ENCODE data around the gene MAGI2. TPM values are rescaled to one million over a fixed set of nuclear protein-coding genes. Genes with fewer than 3 reads are reported as not detected.
"Not testable (repeated sequence)": the region's sequence is repeated elsewhere in the genome, so short reads cannot be mapped to it uniquely, and the experiment has no call there.

MAGI2 gene
- total RNA-seq, 1 donor from 2014 or later = 0.10 TPM

DNA sequence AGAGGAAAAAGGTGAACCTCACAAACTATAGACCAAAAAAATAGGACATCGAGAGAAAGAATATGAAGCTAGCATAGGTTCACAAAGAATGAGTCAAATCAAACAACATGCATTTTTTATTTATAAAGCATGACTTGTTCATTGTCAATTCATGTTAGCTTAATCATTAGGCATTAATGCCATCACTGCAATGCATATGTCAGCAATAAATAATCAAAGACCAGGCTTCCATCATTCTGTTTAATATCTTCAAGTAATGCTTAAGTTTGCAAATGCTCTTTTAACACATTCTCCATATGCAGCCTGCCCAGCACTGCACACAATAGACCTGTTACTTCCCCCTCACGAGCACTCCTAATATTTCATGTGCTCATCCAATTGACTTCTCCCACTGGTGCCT, 8.9 kb upstream of the MAGI2 start:
- intact Hi-C loops (cut with micrococcal nuclease) = no loop called here
- H3K9me3 Mint-ChIP-seq = no peaks in the 10 kb centered on the region
- no peak overlapping the region for H3K27ac Mint-ChIP-seq
- no peaks in the 10 kb centered on the region for H3K4me1 Mint-ChIP-seq (ENCODE audit: low read depth)
- DNase-seq (ENCODE audit: low spot score) = no peak
- no peak overlapping the region for H3K4me3 Mint-ChIP-seq
- no peaks in the 10 kb centered on the region for H3K36me3 Mint-ChIP-seq (ENCODE audit: low read depth)
- H3K27me3 Mint-ChIP-seq (ENCODE audit: insufficient read depth) = no peaks in the 10 kb centered on the region

DNA sequence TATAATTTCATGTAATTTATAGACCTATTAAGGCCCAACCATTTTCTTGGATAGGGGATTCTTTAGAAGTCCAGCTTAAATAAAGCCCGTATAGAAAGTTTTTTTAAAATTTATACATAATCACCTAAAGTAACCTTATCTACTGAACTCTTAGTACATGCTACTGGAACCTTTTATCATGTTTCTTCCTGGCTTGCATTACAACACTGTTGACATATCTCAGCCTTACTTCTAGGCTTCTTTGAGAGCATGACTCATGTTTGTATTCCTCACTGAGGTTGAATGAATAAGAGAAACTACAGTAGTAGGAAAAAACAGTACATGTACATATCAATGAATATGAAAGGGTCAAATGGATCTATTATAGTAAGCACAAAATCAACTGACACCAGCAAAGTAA, 8.2 kb upstream of the MAGI2 start:
- H3K4me3 Mint-ChIP-seq = no peak overlapping the region
- no peaks in the 10 kb centered on the region for H3K9me3 Mint-ChIP-seq
- H3K36me3 Mint-ChIP-seq (ENCODE audit: low read depth) = no peaks in the 10 kb centered on the region
- H3K27ac Mint-ChIP-seq = no peak overlapping the region
- intact Hi-C loops (cut with micrococcal nuclease) = no loop called here
- H3K27me3 Mint-ChIP-seq (ENCODE audit: insufficient read depth) = no peaks in the 10 kb centered on the region
- no peaks in the 10 kb centered on the region for H3K4me1 Mint-ChIP-seq (ENCODE audit: low read depth)
- no peak for DNase-seq (ENCODE audit: low spot score)

DNA sequence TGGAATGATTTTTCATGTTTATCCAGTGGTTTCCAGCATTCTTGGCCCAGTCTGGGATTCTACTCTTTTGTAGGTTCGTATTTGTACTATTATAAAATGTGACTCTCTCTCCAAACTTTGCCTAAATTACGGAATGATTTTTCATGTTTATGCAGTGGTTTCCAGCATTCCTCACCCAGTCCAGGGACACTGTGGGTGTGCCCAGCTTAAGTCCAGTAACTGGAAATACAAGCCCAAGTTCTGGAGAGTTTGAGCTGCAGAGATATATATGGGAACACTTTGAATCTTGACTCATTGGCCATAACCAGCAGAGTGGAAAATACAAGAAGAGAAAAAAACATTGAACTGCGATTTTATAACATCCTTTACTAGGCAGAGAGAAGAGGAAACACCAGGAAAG, 5.9 kb upstream of the MAGI2 start:
- H3K27me3 Mint-ChIP-seq (ENCODE audit: insufficient read depth) = peaks cover 6% of the 10 kb centered on the region
- H3K9me3 Mint-ChIP-seq = no peaks in the 10 kb centered on the region
- no peak overlapping the region for H3K4me3 Mint-ChIP-seq
- H3K4me1 Mint-ChIP-seq (ENCODE audit: low read depth) = no peaks in the 10 kb centered on the region
- no peak for DNase-seq (ENCODE audit: low spot score)
- H3K27ac Mint-ChIP-seq = no peak overlapping the region
- H3K36me3 Mint-ChIP-seq (ENCODE audit: low read depth) = no peaks in the 10 kb centered on the region
- intact Hi-C loops (cut with micrococcal nuclease) = no loop called here

DNA sequence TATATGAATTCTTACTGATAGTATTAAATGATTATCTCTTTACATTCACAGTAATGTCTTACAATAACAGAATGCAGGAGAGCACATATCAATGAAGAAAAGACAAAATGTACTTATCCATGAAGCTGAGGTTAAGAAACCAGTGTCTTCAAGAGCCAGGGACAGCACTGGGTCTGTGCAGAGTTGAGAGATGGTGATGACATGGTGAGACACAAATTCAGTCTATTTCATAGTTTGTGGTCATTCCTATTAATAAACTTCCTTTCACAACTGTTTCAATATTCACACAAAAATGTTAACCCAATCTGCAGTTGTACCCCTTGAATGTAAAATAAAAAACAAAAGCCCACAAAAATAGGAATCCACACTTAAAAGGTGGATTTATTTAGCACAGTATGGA, 5.3 kb upstream of the MAGI2 start:
- intact Hi-C loops (cut with micrococcal nuclease) = no loop called here
- H3K27me3 Mint-ChIP-seq (ENCODE audit: insufficient read depth) = peaks cover 12% of the 10 kb centered on the region
- no peaks in the 10 kb centered on the region for H3K36me3 Mint-ChIP-seq (ENCODE audit: low read depth)
- no peak overlapping the region for H3K4me3 Mint-ChIP-seq
- no peak for DNase-seq (ENCODE audit: low spot score)
- H3K9me3 Mint-ChIP-seq = no peaks in the 10 kb centered on the region
- no peaks in the 10 kb centered on the region for H3K4me1 Mint-ChIP-seq (ENCODE audit: low read depth)
- no peak overlapping the region for H3K27ac Mint-ChIP-seq

DNA sequence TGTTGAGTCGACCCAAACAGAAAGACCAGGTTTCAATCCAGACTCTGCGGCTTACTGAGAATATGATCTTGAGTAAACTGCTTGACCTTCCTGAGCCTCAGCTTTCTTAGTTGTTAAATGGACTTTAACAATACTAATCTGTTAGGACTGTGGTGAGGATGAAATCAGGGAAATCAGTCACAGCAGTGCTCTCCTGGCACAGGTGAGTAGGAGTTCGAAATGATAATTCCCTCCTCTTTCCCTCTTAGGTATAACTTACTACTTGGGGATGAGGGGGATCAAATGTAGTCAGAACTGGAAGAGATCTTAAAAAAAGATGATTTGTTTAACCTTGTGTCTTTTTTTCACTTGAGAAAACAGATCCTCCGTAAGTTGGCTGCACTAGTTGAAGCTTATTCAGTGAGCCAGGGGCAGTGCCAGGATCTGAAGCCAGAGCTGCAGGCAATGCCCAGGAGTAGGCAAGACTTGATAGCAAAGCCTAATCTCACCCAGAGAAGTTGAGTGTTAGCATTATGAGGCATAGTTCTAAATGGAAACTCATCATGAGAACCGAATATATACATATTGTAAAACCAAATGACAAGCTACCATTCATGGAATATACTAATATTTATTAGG, 1.8 kb upstream of the MAGI2 start:
- Mint-ChIP-seq H3K4me3 (no peak overlapping the region), H3K4me1 (ENCODE audit: low read depth) (no peaks in the 10 kb centered on the region), H3K27me3 (ENCODE audit: insufficient read depth) (peaks cover 38% of the 10 kb centered on the region), H3K36me3 (ENCODE audit: low read depth) (no peaks in the 10 kb centered on the region), H3K27ac (no peak overlapping the region), H3K9me3 (no peaks in the 10 kb centered on the region)
- intact Hi-C loops (cut with micrococcal nuclease) = no loop called here
- no peak for DNase-seq (ENCODE audit: low spot score)

DNA sequence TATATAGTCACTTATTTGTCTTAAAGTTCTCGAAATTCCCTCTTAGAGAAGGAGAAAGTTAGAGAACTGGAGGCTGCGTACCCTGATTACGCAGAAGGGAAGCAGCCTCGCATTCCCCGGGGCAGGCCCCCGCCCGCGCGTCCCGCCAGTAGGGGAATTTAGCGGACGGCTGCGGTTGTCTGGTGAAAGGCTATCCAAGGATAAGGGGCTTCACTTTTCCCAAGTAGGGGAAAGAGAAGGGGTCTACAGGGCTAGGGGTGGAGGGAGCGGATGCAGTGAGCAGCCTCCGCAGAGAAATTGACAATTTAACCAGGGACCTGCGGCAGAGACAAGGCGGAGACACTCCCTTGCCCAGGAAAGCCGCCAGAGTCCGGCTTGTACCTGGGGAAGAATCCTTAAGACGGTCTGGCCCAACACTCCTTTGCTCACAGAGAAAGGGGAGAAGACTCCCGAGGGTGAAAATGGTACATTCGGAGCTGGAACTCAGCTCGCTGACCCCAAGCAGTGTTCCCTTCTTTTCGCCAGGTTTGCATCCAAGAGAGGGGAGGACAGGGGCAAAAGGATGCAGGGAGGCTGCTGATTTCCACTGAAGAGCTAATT, 994 bp upstream of the MAGI2 start:
- H3K9me3 Mint-ChIP-seq = no peaks in the 10 kb centered on the region
- no peak overlapping the region for H3K27ac Mint-ChIP-seq
- no peak for DNase-seq (ENCODE audit: low spot score)
- no peaks in the 10 kb centered on the region for H3K4me1 Mint-ChIP-seq (ENCODE audit: low read depth)
- H3K4me3 Mint-ChIP-seq = no peak overlapping the region
- H3K36me3 Mint-ChIP-seq (ENCODE audit: low read depth) = no peaks in the 10 kb centered on the region
- peaks cover 38% of the 10 kb centered on the region for H3K27me3 Mint-ChIP-seq (ENCODE audit: insufficient read depth)
- intact Hi-C loops (cut with micrococcal nuclease) = no loop called here

DNA sequence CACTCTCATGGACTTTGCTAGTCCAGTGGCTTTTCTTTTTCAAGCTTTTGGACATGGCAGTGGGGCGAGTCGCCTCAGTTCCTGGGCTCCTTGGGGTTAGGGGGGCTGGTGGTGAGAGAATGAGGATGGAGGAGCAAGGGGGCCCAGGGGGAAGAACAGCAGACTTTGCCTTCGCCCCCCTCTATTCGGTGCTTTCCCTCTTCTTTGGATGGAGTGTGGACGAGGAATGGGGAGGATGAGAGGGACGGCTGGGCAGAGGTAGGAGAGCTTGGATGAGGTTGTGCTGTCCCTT, 255 bp downstream of the MAGI2 start:
- Mint-ChIP-seq H3K36me3 (ENCODE audit: low read depth) (no peaks in the 10 kb centered on the region), H3K27ac (no peak overlapping the region)

DNA sequence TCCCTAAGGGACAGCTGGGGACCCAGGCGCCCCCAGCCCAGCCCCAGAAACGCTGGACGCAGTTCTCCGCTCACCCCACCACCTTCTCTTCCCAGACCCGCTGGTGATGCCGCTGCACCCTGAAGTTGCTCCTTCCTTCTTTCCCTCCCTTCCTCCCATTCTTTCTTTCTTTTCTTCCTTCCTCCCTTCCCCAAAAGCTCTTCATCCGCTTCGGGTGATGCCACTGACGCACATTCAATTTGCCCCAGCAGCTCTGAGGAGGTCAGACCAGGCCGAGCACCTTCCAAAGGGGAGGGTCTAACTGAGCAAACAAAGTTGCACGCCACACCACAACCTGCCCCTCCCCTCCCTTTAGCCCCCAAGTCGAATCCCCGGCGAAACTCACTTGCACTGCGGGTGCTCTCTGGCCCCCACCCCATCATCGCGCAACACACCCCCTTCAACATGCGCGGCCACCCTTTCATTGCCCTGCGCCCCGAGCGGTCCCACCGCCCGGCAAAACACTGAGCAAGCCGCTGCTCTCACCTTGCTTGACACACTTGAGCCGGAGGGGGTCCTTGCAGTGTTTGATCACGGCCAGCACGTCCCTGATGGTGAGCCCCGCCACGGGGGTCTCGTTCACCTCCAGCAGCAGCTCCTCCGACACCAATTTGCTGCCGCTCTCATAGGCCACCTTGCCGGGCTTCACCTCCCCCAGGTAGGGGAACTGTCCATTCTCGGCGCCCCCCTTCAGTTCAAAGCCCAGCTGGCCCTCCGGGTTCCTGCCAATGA, 787 bp downstream of the MAGI2 start:
- Mint-ChIP-seq H3K4me1 (ENCODE audit: low read depth) (no peaks in the 10 kb centered on the region), H3K9me3 (no peaks in the 10 kb centered on the region), H3K36me3 (ENCODE audit: low read depth) (no peaks in the 10 kb centered on the region), H3K27me3 (ENCODE audit: insufficient read depth) (peaks cover 38% of the 10 kb centered on the region), H3K27ac (no peak overlapping the region), H3K4me3 (peak overlapping the region; percentile 30)
- no peak for DNase-seq (ENCODE audit: low spot score)
- intact Hi-C loops (cut with micrococcal nuclease) = no loop called here

More for the DNA sequence above, 255 bp downstream of the MAGI2 start:
- Mint-ChIP-seq H3K9me3 (no peaks in the 10 kb centered on the region), H3K4me3 (no peak overlapping the region), H3K27me3 (ENCODE audit: insufficient read depth) (peaks cover 38% of the 10 kb centered on the region), H3K4me1 (ENCODE audit: low read depth) (no peaks in the 10 kb centered on the region)
- no peak for DNase-seq (ENCODE audit: low spot score)
- intact Hi-C loops (cut with micrococcal nuclease) = no loop called here

DNA sequence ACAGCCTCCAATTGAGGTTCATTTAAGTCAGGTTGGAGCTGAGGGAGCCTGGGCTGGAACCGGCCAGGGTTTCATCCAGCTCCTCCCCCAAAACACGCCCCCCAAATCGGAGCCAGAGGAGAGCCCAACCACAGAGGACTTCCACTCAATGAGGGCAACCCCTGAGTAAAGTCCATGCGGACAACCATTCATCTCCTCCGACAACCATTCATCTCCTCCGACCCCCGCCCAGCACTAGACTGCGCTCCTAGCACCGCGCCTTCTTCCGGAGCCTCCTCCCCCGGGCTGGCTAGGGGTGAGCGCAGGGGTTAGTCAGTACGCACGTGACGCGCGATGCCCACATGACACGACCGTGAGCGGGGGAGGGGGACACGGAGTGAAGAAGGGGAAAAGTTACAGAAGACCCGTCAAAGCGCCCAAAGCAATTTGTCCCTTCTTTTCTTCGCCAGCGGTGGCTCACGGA, 1.4 kb downstream of the MAGI2 start:
- no peak overlapping the region for H3K27ac Mint-ChIP-seq
- no peaks in the 10 kb centered on the region for H3K9me3 Mint-ChIP-seq
- H3K36me3 Mint-ChIP-seq (ENCODE audit: low read depth) = no peaks in the 10 kb centered on the region
- H3K4me3 Mint-ChIP-seq = no peak overlapping the region
- no peak for DNase-seq (ENCODE audit: low spot score)
- peaks cover 38% of the 10 kb centered on the region for H3K27me3 Mint-ChIP-seq (ENCODE audit: insufficient read depth)
- no peaks in the 10 kb centered on the region for H3K4me1 Mint-ChIP-seq (ENCODE audit: low read depth)
- intact Hi-C loops (cut with micrococcal nuclease) = no loop called here

DNA sequence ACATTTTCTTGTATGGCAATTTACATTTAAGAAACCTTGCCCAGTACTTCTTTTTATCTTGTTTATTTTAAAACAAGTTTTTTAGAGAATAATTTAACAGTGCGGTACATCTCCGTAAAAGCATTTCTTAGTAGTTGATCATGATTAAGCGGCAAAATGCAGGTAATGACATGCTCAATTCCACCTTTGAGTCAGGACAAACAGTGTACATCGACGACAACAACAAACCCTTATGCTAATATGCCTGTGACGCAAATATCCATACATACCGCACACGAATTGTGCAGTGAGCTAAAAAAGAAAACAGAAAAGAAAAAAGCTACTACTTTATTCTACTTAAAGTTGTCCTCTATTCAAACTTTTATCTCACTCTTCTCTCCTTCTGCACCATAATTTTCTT, 1.9 kb downstream of the MAGI2 start:
- Mint-ChIP-seq H3K27me3 (ENCODE audit: insufficient read depth) (peaks cover 38% of the 10 kb centered on the region), H3K27ac (no peak overlapping the region), H3K36me3 (ENCODE audit: low read depth) (no peaks in the 10 kb centered on the region), H3K4me3 (no peak overlapping the region), H3K4me1 (ENCODE audit: low read depth) (no peaks in the 10 kb centered on the region), H3K9me3 (no peaks in the 10 kb centered on the region)
- DNase-seq (ENCODE audit: low spot score) = no peak
- intact Hi-C loops (cut with micrococcal nuclease) = no loop called here

DNA sequence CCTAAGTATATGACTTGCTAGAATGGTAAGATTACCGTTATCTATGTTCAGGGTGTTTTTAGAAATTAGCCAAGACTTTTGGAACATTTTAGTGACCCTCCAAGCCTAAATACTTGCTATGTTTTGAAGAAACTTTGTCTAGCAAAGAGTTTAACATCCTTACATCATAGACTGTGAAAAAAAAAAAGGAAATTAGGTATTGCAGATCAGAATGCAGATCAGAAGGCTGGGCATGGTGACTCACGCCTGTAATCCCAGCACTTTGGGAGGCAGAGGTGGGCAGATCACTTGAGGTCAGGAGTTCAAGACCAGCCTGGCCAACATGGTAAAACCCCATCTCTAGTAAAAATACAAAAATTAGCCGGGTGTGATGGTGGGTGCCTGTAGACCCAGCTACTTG, 10.7 kb downstream of the MAGI2 start:
- H3K27ac Mint-ChIP-seq; H3K4me3 Mint-ChIP-seq; H3K36me3 Mint-ChIP-seq (ENCODE audit: low read depth); H3K27me3 Mint-ChIP-seq (ENCODE audit: insufficient read depth); intact Hi-C loops (cut with micrococcal nuclease); H3K9me3 Mint-ChIP-seq; H3K4me1 Mint-ChIP-seq (ENCODE audit: low read depth); DNase-seq (ENCODE audit: low spot score): not testable (repeated sequence)

DNA sequence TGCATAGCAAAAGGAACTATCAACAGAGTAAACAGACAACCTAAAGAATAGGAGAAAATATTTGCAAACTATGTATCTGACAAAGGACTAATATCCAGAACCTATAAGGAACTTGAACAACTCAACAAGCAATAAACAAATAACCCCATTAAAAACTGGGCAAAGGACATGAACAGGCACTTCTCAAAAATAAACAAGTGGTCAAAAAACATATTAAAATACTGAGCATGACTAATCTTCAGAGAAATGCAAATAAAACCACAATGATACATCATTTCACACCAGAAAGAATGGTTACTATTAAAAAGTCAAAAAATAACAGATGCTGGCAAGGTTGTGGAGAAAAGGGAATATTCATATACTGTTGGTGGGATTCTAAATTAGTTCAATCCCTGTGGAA, 17.1 kb downstream of the MAGI2 start:
- Mint-ChIP-seq H3K36me3 (ENCODE audit: low read depth) (no peaks in the 10 kb centered on the region), H3K27ac (no peak overlapping the region), H3K9me3 (no peaks in the 10 kb centered on the region), H3K27me3 (ENCODE audit: insufficient read depth) (no peaks in the 10 kb centered on the region), H3K4me1 (ENCODE audit: low read depth) (no peaks in the 10 kb centered on the region), H3K4me3 (no peak overlapping the region)
- intact Hi-C loops (cut with micrococcal nuclease) = no loop called here
- DNase-seq (ENCODE audit: low spot score) = no peak

DNA sequence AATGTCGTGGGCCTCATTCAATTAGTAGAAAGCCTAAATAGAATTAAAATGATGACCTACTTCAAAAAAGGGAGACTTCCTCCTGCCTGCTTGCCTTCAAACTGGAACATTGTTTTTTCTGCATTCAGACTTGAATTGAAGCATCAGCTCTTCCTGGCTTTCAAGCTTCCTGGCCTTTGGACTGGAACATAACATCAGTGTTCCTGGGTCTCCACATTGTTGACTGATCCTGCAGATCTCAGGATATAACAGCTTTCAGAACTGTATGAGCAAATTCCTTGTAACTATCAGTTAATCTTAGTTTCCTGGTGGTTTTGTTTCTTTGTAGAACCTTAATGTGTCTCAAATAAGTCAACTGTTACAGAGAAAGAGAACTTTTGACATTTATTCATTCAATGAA, 18.6 kb downstream of the MAGI2 start:
- H3K4me3 Mint-ChIP-seq = no peak overlapping the region
- no peaks in the 10 kb centered on the region for H3K9me3 Mint-ChIP-seq
- no peaks in the 10 kb centered on the region for H3K36me3 Mint-ChIP-seq (ENCODE audit: low read depth)
- no peaks in the 10 kb centered on the region for H3K27me3 Mint-ChIP-seq (ENCODE audit: insufficient read depth)
- intact Hi-C loops (cut with micrococcal nuclease) = no loop called here
- no peak overlapping the region for H3K27ac Mint-ChIP-seq
- H3K4me1 Mint-ChIP-seq (ENCODE audit: low read depth) = no peaks in the 10 kb centered on the region
- no peak for DNase-seq (ENCODE audit: low spot score)

Data from activated T-helper 1 cell treated with anti-CD3 and anti-CD28 coated beads, Interleukin-12 subunit alpha, Interleukin-12 subunit beta, Interleukin-2, Interleukin-4 antibody, amounts not matched to agents 30 ng/mL and 10 ng/mL and 1 ng/mL, durations not matched to agents 14 hours and 24 hours and 36 hours (primary cell).